Measurements from ENCODE around the gene SPATA13.

GRCh38 chr13:24304620-24305019 is 144.1 kb downstream of the SPATA13 start:
- TF ChIP-seq, protein P1, sequence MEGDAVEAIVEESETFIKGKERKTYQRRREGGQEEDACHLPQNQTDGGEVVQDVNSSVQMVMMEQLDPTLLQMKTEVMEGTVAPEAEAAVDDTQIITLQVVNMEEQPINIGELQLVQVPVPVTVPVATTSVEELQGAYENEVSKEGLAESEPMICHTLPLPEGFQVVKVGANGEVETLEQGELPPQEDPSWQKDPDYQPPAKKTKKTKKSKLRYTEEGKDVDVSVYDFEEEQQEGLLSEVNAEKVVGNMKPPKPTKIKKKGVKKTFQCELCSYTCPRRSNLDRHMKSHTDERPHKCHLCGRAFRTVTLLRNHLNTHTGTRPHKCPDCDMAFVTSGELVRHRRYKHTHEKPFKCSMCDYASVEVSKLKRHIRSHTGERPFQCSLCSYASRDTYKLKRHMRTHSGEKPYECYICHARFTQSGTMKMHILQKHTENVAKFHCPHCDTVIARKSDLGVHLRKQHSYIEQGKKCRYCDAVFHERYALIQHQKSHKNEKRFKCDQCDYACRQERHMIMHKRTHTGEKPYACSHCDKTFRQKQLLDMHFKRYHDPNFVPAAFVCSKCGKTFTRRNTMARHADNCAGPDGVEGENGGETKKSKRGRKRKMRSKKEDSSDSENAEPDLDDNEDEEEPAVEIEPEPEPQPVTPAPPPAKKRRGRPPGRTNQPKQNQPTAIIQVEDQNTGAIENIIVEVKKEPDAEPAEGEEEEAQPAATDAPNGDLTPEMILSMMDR (IDR thresholded peaks at IDR 0.05; ENCODE audit: insufficient read depth, low read length, poor library complexity, severe bottlenecking), result no peak
- no peak for TF ChIP-seq EZH2phosphoT487 (conservative IDR thresholded peaks at IDR 0.05; ENCODE audit: low read length)
